ENCODE data around the gene IRF2BP1.

IRF2BP1 gene

GRCh38 chr19:45863335-45863839, 22.6 kb downstream of the IRF2BP1 start:
- peak overlapping the region; percentile 99 for H3K23ac ChIP-seq (ENCODE audit: low read depth, low read length, poor library complexity)
- no CpG with 5 or more reads among the region's 22 CpGs for WGBS, 2 donors (ENCODE audit: extremely low coverage in 2 of 2, insufficient read length in 2 of 2, insufficient replicate concordance in 1 of 2)
- no peak for DNase-seq (ENCODE audit: low spot score)
- H3K27me3 ChIP-seq (ENCODE audit: control insufficient read depth in 3 of 3, insufficient read depth in 3 of 3, low read depth in 1 of 3, low read length in 3 of 3): peaks cover 0 to 32% (median 14%) of the 10 kb centered on the region in 3 experiments
- H3K9me3 ChIP-seq (replicated peaks in 1 of 2; ENCODE audit: control insufficient read depth in 2 of 2, insufficient read depth in 1 of 2, low read depth in 1 of 2, low read length in 2 of 2): no peaks in the 10 kb centered on the region
- H2BK12ac ChIP-seq (ENCODE audit: low read length): no peak overlapping the region
- H2BK120ac ChIP-seq (ENCODE audit: low read depth, low read length): no peak overlapping the region
- H3K36me3 ChIP-seq (replicated peaks in 1 of 2; ENCODE audit: control insufficient read depth in 2 of 2, insufficient read depth in 2 of 2, low read length in 2 of 2): peaks cover 11 to 28% of the 10 kb centered on the region in 2 donors
- no peak overlapping the region for H3K14ac ChIP-seq (ENCODE audit: low read length)
- H3K9ac ChIP-seq (ENCODE audit: low read depth, low read length, poor library complexity): no peak overlapping the region
- peaks cover 0 to 3% of the 10 kb centered on the region in 2 donors for H3K4me1 ChIP-seq (ENCODE audit: control insufficient read depth in 2 of 2, insufficient read depth in 1 of 2, low read depth in 1 of 2, low read length in 2 of 2)
- H3K79me1 ChIP-seq (ENCODE audit: low read depth, low read length): peaks cover 4% of the 10 kb centered on the region
- no peak overlapping the region for H3K4ac ChIP-seq (ENCODE audit: low read length)
- peak overlapping the region; percentile 90 for H2AK5ac ChIP-seq (ENCODE audit: low read depth, low read length)
- no peak overlapping the region for H3K27ac ChIP-seq (replicated peaks; ENCODE audit: low read length)
- no peak overlapping the region for H4K91ac ChIP-seq (ENCODE audit: low read depth, low read length, poor library complexity)
- H2AFZ ChIP-seq (ENCODE audit: low read length): peak overlapping the region; percentile 87
- no peak overlapping the region for H2BK15ac ChIP-seq (ENCODE audit: low read length)
- no peak overlapping the region for H3K18ac ChIP-seq (ENCODE audit: low read length)
- no peak overlapping the region for H2BK5ac ChIP-seq (ENCODE audit: low read length)
- peak overlapping the region; percentile 82 for H3K4me2 ChIP-seq (ENCODE audit: insufficient read depth, low read length, poor library complexity, severe bottlenecking)
- no peak overlapping the region for H4K8ac ChIP-seq (ENCODE audit: low read depth, low read length)
- H3K4me3 ChIP-seq (ENCODE audit: low read length in 2 of 2): peak overlapping the region; percentile 69 to 82

GRCh38 chr19:45862564-45863334, 23.2 kb downstream of the IRF2BP1 start, which contains the start of gene SYMPK:
SYMPK (minus strand) TSS chr19:45863147; CDS start chr19:45854495, 8,652 bp downstream.
- H4K91ac ChIP-seq (ENCODE audit: low read depth, low read length, poor library complexity): no peak within 1 kb of the TSS
- no CpG with 5 or more reads among the region's 65 CpGs for WGBS, 2 donors (ENCODE audit: extremely low coverage in 2 of 2, insufficient read length in 2 of 2, insufficient replicate concordance in 1 of 2)
- H3K27ac ChIP-seq (replicated peaks; ENCODE audit: low read length): peak within 1 kb of the TSS; percentile 40
- H4K8ac ChIP-seq (ENCODE audit: low read depth, low read length): no peak within 1 kb of the TSS
- peaks cover 0 to 2% of the 10 kb centered on the region in 2 donors for H3K9me3 ChIP-seq (replicated peaks in 1 of 2; ENCODE audit: control insufficient read depth in 2 of 2, insufficient read depth in 1 of 2, low read depth in 1 of 2, low read length in 2 of 2)
- H3K4me2 ChIP-seq (ENCODE audit: insufficient read depth, low read length, poor library complexity, severe bottlenecking): peak within 1 kb of the TSS; percentile 82
- H2BK12ac ChIP-seq (ENCODE audit: low read length): no peak within 1 kb of the TSS
- no peak within 1 kb of the TSS for H2BK120ac ChIP-seq (ENCODE audit: low read depth, low read length)
- DNase-seq (ENCODE audit: low spot score): peak; percentile 98
- peak within 1 kb of the TSS; percentile 69 for H2BK15ac ChIP-seq (ENCODE audit: low read length)
- H2BK5ac ChIP-seq (ENCODE audit: low read length): no peak within 1 kb of the TSS
- H3K9ac ChIP-seq (ENCODE audit: low read depth, low read length, poor library complexity): peak within 1 kb of the TSS; percentile 95
- peaks cover 0 to 32% (median 14%) of the 10 kb centered on the region in 3 experiments for H3K27me3 ChIP-seq (ENCODE audit: control insufficient read depth in 3 of 3, insufficient read depth in 3 of 3, low read depth in 1 of 3, low read length in 3 of 3)
- H2AK5ac ChIP-seq (ENCODE audit: low read depth, low read length): peak within 1 kb of the TSS; percentile 90
- peak within 1 kb of the TSS; percentile 87 for H2AFZ ChIP-seq (ENCODE audit: low read length)
- peak within 1 kb of the TSS; percentile 74 for H3K18ac ChIP-seq (ENCODE audit: low read length)
- H3K4me3 ChIP-seq (ENCODE audit: low read length in 2 of 2): peak within 1 kb of the TSS; percentile 82 to 86
- peak within 1 kb of the TSS; percentile 99 for H3K23ac ChIP-seq (ENCODE audit: low read depth, low read length, poor library complexity)
- no peak within 1 kb of the TSS for H3K4ac ChIP-seq (ENCODE audit: low read length)
- peaks cover 0 to 3% of the 10 kb centered on the region in 2 donors for H3K4me1 ChIP-seq (ENCODE audit: control insufficient read depth in 2 of 2, insufficient read depth in 1 of 2, low read depth in 1 of 2, low read length in 2 of 2)
- H3K79me1 ChIP-seq (ENCODE audit: low read depth, low read length): peaks cover 8% of the 10 kb centered on the region
- peaks cover 15 to 33% of the 10 kb centered on the region in 2 donors for H3K36me3 ChIP-seq (replicated peaks in 1 of 2; ENCODE audit: control insufficient read depth in 2 of 2, insufficient read depth in 2 of 2, low read length in 2 of 2)
- no peak within 1 kb of the TSS for H3K14ac ChIP-seq (ENCODE audit: low read length)

- no peak overlapping the region for H2AK5ac ChIP-seq (ENCODE audit: low read depth, low read length)
- WGBS, 2 donors (ENCODE audit: extremely low coverage in 2 of 2, insufficient read length in 2 of 2, insufficient replicate concordance in 1 of 2): no CpG with 5 or more reads among the region's 11 CpGs
Observed at GRCh38 chr19:45862271-45862563, 23.7 kb downstream of the IRF2BP1 start.

More at GRCh38 chr19:45862271-45862563, 23.7 kb downstream of the IRF2BP1 start:
- Histone ChIP-seq H3K79me1 (ENCODE audit: low read depth, low read length) (peaks cover 8% of the 10 kb centered on the region), H2BK12ac (ENCODE audit: low read length) (no peak overlapping the region), H3K14ac (ENCODE audit: low read length) (no peak overlapping the region), H4K8ac (ENCODE audit: low read depth, low read length) (no peak overlapping the region), H3K27ac (replicated peaks; ENCODE audit: low read length) (no peak overlapping the region), H2BK15ac (ENCODE audit: low read length) (no peak overlapping the region), H4K91ac (ENCODE audit: low read depth, low read length, poor library complexity) (no peak overlapping the region), H3K18ac (ENCODE audit: low read length) (no peak overlapping the region), H3K4me2 (ENCODE audit: insufficient read depth, low read length, poor library complexity, severe bottlenecking) (peak overlapping the region; percentile 77), H2BK120ac (ENCODE audit: low read depth, low read length) (no peak overlapping the region), H3K9ac (ENCODE audit: low read depth, low read length, poor library complexity) (peak overlapping the region; percentile 81), H3K4me1 (ENCODE audit: control insufficient read depth in 2 of 2, insufficient read depth in 1 of 2, low read depth in 1 of 2, low read length in 2 of 2) (peaks cover 0 to 3% of the 10 kb centered on the region in 2 donors), H3K23ac (ENCODE audit: low read depth, low read length, poor library complexity) (no peak overlapping the region), H2AFZ (ENCODE audit: low read length) (peak overlapping the region; percentile 84), H3K27me3 (ENCODE audit: control insufficient read depth in 3 of 3, insufficient read depth in 3 of 3, low read depth in 1 of 3, low read length in 3 of 3) (peaks cover 0 to 32% (median 14%) of the 10 kb centered on the region in 3 experiments), H3K36me3 (replicated peaks in 1 of 2; ENCODE audit: control insufficient read depth in 2 of 2, insufficient read depth in 2 of 2, low read length in 2 of 2) (peaks cover 15 to 33% of the 10 kb centered on the region in 2 donors), H3K9me3 (replicated peaks in 1 of 2; ENCODE audit: control insufficient read depth in 2 of 2, insufficient read depth in 1 of 2, low read depth in 1 of 2, low read length in 2 of 2) (peaks cover 0 to 2% of the 10 kb centered on the region in 2 donors), H3K4ac (ENCODE audit: low read length) (no peak overlapping the region), H3K4me3 (ENCODE audit: low read length in 2 of 2) (peak overlapping the region; percentile 82 to 86), H2BK5ac (ENCODE audit: low read length) (no peak overlapping the region)
- no peak for DNase-seq (ENCODE audit: low spot score)

Data from neuronal stem cell (in vitro differentiated cells).